HG03432 (cell line): ENCODE data around the gene ERP27.

ENCODE experiments used
- ATAC-seq: cut with Tn5 transposase; IDR thresholded peaks from one replicate; pipeline ENCODE4 v1.9.1; 2021; ENCODE audit warnings: mild to moderate bottlenecking, moderate library complexity; ENCODE audit not compliant: unreplicated experiment

The ERP27 gene

GRCh38 chr12:14937014-14937413 is 1.3 kb downstream of the ERP27 start:
- no peak for ATAC-seq

GRCh38 chr12:14936224-14936861 is 2.0 kb downstream of the ERP27 start:
- ATAC-seq, result no peak

- no peak for ATAC-seq
Measured at GRCh38 chr12:14935031-14935430, 3.3 kb downstream of the ERP27 start.

GRCh38 chr12:14934511-14934910 is 3.8 kb downstream of the ERP27 start:
- ATAC-seq, result no peak

- no peak for ATAC-seq
Measured at GRCh38 chr12:14931791-14932560, 6.4 kb downstream of the ERP27 start.

GRCh38 chr12:14931359-14931758 is 7.0 kb downstream of the ERP27 start:
- ATAC-seq, result no peak

GRCh38 chr12:14930299-14930698 is 8.0 kb downstream of the ERP27 start:
- no peak for ATAC-seq

- ATAC-seq, result no peak
Measured at GRCh38 chr12:14928931-14929330, 9.4 kb downstream of the ERP27 start.

GRCh38 chr12:14927267-14927666 is 11.1 kb downstream of the ERP27 start:
- ATAC-seq, result no peak

GRCh38 chr12:14924541-14924940 is 13.8 kb downstream of the ERP27 start:
- no peak for ATAC-seq

GRCh38 chr12:14923944-14924343 is 14.4 kb downstream of the ERP27 start:
- no peak for ATAC-seq

- ATAC-seq, result peak; percentile 40
Measured at GRCh38 chr12:14921218-14921617, 17.1 kb downstream of the ERP27 start.

GRCh38 chr12:14920475-14921126 is 17.7 kb downstream of the ERP27 start:
- peak; percentile 64 for ATAC-seq

- ATAC-seq, result no peak
Measured at GRCh38 chr12:14919455-14919854, 18.9 kb downstream of the ERP27 start.

GRCh38 chr12:14915736-14916135 is 22.6 kb downstream of the ERP27 start:
- no peak for ATAC-seq

GRCh38 chr12:14913381-14913781 is 25.0 kb downstream of the ERP27 start:
- no peak for ATAC-seq

GRCh38 chr12:14911131-14911530 is 27.2 kb downstream of the ERP27 start:
- no peak for ATAC-seq

GRCh38 chr12:14910090-14910915 is 28.0 kb downstream of the ERP27 start:
- ATAC-seq, result no peak

GRCh38 chr12:14907953-14908352 is 30.4 kb downstream of the ERP27 start:
- no peak for ATAC-seq

- ATAC-seq, result no peak
Measured at GRCh38 chr12:14906114-14906513, 32.2 kb downstream of the ERP27 start.
